DLD1 (cell line): Measurements from ENCODE around the gene NELFA.

ENCODE experiments used
- in situ Hi-C: cut with HindIII; loops from 2 replicates; pipeline ENCODE4 v1.10.0; 2017; ENCODE audit warnings: low sequenced_read_pairs

NELFA gene

DNA sequence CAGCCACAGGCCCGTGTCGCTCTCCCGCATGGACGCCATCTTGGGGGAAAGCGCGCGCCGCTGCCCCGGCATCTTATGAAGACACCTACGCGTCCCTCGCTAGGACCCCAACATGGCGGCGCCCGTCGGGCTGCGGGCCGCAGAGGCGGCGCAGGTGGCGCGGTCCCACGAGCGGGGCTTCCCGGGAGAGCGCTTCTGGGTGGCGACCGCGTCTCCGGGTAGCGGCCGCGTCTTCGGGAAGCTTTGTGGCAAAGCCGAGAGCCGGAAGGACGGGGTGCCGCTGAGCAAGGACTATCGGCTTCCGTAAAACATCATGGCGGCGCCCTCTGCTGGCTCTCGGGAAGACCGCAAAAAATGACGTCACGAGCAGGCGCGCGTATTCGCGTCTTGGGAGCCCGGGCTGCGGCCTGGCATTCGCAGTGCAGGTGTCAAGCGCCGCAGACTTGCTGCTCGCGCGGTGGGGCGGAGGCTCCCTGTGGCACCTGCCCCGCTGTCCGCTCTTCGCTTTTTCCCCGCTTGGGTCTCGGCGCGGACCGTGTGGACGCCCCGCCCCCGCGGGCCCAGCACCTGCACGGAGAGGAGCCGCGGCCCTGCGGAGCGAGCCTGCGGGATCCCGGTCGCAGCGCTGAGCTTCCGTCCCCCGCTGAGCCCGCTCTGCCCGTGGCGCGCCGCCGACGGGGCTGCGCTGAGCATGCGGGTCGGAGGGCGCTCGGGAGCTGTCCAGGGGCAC lies at the start of gene NELFA:
NELFA (minus strand) TSS at position 54 of the 730 bp plus-strand sequence; CDS start at position 39, 15 bp downstream.
- in situ Hi-C loops = no loop called here

DNA sequence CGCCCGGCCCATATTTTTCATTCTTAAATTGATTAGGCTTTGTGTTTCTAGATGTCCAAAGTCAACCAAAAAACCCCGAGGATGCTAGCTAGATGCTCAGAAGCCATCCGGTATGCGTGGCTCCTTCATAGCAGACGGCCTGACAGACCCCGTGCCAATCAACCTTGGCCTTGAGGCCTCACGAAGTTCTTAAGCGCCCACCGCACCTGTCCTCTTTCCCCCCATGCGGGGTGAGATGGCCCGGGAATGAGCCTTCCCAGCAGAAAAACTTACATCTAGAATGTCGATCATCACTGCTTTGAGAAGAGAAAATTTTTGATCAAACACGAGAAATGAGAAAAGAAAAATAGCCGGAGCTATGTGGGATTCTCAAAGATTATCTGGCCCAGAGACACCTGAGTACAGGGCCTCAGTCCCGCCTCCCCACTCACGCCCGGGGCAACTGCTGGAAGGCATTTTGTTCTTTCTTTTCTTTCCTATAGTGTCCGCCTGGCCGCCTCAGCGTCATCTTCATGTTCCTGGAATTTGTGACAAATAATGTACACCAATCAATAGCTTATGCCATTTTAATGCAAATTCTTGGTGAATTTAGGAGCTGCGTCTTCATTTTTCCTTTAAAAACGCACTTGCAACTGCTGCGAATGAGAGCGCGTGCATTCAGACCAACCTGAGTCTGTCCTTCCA lies 48.8 kb upstream of the NELFA start:
- in situ Hi-C loops = no loop called here

DNA sequence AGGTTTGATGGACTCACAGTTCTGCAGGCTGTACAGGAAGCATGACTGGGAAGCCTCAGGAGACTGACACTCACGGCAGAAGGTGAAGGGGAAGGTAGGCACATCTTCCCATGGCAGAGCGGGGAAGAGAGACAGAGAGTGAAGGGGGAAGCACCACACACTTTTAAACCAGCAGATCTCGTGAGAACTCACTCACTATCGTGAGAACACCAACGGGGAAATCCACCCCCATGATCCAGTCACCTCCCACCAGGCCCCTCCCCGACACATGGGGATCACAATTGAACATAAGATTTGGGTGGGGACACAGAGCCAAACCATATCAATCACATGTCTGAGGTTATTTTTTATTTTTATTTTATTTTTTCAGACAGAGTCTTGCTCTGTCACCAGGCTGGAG lies 45.4 kb upstream of the NELFA start:
- in situ Hi-C loops = no loop called here

DNA sequence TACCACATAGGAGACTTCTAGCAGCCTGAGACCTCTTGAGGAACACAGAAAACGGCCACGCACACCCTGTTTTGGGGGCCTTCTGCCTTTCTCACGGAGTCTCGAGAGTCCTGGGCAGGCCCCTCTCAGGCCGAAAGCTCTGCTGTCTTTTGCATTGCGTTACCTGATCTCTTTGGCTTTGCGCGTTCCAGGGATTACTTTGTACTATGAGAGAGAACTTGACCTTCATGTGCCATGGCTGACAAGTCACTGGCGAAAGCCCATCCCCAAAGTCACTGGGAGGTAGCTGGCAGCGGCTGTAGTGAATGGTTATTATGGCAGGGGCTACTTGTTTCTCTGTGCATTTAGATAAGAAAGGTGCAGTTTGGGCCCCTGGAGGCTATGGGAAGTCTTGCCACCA lies 42.3 kb upstream of the NELFA start:
- in situ Hi-C loops = no loop called here

DNA sequence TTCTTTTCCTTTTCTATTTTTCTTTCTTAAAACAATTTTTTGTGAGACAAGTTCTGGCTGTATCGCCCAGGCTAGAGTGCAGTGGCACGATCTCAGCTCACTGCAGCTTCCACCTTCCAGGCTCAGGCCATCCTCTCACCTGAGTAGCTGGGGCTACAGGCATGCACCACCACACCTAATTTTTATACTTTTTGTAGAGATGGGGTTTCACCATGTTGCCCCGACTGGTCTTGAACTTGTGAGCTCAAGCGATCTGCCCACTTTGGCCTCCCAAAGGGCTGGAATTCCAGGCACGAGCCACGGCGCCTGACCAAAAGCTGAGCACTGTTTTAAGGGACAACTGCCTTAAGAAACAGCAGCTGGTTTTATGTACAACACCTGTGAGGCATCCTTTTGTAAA lies 41.0 kb upstream of the NELFA start:
- in situ Hi-C loops = no loop called here

DNA sequence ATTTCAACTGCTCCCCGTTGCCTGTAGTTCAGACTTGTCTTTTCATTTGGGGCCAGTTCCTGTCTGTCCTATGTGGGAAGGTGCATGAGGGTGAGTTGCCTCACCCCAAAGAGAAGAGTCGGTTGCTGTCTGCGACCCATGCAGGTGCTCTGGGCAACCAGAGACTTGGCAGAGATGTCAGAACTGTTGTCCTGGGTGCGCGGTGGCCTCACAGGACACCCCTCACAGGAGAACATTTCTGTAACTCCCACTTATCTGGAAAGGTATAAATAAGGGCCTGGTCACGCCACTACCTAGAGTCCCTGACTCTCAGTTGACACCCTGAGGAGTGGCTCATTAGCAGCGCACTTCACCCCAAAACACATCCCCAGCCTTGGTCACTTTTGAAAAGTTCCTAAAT lies 40.6 kb upstream of the NELFA start:
- in situ Hi-C loops = no loop called here

DNA sequence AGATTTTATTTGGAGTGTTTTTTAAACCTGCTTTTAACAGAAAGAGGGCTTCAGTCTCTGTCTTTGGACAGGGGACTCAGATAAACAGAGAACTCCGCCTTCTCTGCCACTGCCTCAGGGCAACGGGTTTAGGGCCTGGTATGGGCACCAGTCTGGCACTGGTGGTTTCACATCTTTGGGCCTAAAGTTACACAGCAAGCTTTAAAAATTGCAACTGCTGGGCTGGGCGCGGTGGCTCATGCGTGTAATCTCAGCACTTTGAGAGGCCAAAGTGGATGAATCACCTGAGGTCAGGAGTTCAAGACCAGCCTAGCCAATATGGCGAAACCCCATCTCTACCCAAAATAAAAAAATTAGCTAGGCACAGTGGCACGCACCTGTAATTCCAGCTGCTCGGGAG lies 40.1 kb upstream of the NELFA start:
- in situ Hi-C loops = no loop called here

DNA sequence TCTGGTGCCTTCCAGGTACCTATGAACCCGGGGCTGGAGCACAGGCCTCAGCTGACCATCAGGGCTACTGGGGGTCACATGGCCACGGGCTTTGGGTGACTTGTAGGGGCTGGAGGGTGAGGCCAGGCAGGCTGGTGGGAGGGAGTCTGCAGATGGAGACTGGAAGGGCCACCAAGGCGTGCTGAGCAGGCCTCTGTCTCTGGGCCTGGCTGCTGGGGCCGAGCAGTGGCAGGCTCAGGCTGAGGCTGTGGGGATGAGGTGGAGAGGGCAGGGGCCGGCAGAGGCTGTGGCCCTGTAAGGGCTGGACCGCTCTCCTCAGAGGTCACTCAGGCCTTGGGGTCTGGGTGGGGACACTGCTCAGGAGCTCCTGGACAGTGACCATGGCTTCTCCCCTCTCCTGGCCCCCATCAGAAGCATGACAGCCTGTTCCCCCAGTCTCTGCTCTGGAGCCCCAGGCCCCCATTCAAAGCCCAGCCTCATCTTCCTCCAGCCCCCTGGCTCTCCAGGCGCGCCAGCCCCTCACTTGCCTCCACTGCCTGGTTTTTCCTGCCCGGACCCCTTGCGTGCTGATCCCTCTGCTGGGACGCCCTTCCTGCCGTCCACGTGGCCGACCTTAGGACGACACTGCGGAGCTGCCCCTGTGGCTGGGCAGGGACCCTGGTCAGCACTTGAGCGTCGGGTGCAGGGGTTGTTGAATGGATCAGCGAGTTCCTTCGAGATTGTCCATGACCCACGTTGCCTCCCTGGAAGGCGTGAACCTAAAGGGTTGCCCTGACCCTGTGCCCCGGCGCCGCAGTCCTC lies 39.2 kb upstream of the NELFA start:
- in situ Hi-C loops = no loop called here

DNA sequence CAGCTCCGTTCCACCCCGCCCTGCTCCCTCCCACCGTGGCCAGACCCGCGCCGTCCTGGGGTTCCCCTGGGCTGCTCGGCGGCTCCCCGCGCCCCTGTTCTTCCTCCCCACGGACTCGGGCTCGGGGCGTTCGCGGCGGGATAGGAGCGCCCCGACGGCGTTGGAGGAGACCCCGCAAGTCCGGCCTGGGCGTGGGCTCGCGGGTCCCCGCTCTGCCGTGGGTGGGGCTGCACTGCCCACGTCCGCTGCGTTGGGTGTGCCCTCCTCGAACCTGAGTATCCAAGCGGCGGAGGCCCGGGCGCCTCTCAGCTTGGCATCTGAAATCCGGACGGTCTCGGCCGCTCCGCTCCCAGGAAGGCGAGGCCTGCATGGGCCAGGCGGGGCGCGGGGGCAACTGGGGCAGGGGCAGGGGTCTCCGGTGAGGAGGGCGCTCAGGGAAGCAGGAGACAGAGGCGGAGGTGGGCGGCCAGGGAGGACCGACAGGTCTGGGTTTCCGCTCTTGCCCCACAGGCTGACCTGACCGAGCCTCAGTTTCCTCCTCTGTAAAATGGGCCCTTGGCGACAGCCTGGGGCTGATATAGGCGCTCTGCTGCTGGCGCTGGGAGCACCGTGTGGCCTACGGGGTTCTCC lies 38.4 kb upstream of the NELFA start:
- in situ Hi-C loops = no loop called here

DNA sequence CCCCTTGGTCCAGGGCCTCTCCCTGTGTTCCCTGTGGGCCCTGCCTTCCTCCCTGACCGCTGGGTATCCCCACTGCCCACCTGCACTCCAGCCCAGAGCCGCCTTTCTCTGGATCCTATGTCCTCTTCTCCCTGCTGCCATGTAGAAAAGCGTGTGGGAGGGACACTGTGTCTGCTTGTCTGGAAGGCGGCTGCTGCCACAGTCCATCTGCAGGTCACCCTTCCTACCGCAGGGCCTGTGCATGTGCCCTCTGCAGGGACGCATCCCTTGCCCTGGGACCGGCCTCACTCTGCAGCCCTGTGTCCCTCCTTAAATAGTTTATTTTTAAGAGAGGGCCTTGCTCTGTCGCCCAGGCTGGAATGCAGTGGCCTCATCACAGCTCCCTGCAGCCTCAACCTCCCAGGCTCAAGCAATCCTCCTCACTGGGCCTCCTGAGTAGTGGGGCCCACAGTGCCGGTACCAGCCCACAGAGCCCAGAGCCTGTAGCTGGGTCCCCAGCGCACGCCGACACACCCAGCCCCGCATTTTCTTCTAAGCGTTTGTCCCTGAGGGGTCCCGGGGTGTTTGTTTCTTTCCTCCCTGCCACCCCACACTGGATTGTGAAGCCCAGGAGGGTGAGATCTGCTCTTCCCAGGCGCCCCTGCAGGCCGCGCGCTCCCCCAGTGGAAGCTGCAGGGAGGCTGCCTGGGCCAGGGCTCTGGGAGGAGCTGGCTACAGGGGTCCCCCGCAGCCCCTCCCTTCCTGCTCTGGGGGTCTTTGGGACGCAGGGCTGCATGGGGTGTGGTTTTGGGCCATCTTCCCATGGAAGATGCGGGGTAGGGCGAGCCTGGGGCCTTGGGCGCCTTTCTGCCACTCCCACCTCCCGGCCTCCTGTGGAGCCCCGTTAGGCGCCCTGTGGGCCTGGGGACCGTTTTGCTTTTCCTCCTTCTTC lies 37.5 kb upstream of the NELFA start:
- in situ Hi-C loops = no loop called here

DNA sequence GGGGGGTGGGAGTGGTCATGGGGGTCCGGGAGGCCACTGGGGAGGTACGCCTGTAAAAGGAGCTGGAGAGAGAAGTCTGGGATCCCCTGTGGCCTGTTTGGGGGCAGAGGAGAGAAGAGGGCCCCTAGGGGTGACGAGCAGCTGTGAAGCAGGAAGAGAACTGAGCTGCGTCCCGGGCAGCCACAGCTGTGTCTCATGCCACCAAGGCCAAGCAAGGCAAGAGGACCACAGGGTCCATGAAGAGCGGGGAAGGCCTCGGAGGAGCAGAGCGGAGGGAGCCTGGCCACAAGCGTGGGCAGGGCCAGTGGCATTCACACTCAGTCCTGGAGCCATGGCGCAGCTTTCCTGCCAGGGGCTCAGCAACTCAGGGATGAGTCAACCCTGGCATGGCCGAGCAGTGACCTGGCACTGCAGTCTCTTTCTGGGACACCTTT lies 36.8 kb upstream of the NELFA start:
- in situ Hi-C loops = no loop called here

DNA sequence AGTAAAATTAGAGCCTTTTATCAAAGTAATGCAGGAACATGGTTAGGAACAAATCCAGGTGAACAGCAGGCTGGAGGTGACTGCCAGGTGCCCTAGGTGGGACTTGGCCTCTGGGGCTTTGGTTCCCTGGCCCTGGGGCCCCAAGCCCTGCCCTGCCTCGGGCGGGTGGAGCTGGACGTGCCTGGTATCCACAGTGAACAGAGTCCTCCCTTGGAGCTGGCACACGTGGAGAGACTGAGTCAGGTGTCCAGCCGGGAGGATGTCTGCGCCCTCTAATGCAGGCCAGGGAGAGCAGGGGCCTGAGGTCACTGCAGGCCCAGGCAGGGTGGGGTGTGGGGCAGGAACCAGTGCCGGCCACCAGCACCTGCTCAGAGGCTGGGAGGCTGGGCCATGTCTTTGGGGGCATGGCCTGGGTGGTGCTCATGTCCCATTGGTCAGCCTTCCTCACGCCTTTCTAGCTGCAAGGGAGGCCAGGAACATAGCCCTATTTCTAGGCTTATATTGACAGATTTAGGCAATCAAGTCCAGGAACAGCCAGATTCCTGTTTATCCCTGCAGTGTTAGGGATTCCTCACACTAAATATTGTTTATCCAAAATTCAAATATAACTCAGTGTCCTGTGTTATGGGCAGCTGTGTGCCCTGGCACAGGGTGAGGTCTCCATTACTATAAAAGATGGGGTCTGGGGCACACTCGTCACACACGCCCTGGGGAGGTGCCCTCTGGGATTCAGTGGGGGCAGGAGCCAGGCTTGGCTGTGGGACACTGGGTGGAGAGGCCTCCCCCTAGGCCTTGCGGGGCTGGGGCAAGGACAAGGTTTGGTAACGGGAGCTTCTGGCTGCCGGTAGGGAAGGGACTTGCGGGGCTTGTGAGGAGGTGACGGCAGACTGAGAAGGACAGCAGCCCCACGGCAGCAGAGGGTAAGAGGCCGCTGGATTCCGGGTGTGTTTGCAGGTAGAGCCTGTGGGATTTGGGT lies 36.1 kb upstream of the NELFA start:
- in situ Hi-C loops = no loop called here

DNA sequence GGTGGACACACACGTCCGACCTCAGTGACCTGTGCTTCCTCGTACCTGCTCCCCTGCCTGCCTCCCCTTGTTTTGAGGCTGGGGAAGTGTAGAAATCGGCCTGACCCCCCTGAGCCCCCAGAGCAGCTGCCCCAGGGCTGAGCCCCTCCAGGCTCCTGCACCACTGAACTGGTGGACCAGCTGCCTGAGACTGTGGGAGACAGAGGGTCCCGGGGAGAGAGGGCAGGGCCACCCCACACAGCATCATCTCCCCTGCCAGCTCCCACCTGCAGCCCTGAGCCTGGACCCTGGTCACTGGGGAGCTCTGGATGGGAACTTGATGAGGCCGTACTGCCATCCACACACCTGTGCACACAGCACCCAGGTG lies 35.3 kb upstream of the NELFA start:
- in situ Hi-C loops = no loop called here

DNA sequence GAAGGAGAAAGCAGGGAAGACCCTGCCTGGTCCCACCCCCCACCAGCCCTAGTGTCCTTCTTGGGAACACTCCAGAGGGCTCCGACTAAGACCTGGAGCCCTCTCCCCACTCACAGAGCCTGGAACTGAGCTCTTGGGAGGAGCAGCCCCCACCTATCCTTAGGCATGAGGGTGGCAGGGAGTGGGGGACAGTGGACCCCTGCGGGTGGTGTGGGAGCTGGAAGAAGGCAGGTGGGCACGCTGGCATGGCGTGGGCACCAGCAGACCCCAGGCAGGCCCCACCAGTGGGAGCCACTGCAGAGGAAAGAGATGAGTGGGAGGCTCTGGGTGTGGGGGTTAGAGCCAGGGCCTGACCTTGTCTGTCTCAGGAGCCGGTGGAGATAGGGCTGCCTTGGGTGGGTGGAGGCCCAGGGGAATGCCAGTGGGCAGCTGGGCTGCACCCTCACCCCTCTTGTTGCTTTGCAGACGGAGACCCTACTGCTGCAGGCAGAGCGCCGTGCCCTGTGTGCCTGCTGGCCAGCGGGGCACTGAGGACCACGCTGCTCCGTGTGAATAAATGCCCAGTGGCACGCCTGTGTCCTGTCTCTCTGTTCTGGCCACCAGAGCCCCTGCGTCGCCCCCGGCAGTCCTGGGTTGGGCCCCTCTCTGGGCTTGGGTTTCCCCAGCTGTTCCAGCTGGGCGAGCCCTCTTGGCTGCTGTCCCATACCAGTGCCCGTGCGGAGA lies 34.8 kb upstream of the NELFA start:
- in situ Hi-C loops = no loop called here

DNA sequence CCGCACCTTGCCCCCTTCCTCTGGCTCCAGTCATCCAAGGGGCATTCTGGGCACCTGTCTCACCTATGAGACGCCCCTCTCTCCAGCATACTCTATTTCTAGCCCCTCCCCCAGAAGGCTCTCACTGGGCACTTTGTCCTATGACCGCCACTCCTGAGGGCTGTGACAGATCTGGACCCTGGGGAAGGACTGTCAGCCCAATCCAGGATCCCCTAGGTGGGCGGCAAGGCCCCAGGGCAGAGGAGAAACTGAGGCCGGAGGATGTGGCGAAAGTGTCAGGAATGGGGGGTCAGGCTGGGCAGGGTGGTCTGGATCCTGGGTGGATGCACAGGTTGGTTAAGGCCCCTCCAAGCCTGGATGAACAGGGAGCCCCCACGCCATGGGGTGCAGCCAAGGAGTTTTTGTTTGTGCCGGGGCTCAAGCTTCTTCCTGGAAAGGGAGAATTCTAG lies 34.2 kb upstream of the NELFA start:
- in situ Hi-C loops = no loop called here

DNA sequence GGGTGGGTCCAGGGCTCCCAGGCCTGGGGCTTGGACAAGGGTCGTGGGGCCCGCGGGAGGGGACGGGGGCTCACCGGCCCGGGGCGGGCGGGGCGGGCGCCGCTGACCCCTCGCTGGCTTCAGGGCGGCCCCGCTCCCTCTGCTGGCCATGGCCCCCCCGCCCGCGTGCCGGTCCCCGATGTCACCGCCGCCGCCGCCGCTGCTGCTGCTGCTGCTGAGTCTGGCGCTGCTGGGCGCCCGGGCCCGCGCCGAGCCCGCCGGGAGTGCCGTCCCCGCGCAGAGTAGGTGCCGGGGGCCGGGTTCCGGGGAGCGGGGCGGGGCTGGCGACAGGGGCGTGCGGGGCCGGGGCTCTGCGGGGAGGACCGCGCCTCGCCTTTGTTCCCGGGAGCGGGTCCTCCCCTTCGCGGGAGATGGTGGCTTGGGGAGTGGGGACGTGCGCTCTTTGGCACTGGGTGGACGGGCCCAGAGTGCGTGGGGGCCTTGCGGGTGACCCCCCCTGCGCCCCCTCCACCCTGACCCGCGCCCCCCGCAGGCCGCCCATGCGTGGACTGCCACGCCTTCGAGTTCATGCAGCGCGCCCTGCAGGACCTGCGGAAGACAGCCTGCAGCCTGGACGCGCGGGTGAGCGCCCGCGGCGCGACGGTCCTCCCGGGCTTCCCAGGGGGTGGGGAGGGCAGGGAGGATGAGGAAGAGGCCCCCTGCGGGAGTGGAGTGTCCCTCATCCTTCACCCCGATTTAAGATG lies 33.6 kb upstream of the NELFA start:
- in situ Hi-C loops = no loop called here

DNA sequence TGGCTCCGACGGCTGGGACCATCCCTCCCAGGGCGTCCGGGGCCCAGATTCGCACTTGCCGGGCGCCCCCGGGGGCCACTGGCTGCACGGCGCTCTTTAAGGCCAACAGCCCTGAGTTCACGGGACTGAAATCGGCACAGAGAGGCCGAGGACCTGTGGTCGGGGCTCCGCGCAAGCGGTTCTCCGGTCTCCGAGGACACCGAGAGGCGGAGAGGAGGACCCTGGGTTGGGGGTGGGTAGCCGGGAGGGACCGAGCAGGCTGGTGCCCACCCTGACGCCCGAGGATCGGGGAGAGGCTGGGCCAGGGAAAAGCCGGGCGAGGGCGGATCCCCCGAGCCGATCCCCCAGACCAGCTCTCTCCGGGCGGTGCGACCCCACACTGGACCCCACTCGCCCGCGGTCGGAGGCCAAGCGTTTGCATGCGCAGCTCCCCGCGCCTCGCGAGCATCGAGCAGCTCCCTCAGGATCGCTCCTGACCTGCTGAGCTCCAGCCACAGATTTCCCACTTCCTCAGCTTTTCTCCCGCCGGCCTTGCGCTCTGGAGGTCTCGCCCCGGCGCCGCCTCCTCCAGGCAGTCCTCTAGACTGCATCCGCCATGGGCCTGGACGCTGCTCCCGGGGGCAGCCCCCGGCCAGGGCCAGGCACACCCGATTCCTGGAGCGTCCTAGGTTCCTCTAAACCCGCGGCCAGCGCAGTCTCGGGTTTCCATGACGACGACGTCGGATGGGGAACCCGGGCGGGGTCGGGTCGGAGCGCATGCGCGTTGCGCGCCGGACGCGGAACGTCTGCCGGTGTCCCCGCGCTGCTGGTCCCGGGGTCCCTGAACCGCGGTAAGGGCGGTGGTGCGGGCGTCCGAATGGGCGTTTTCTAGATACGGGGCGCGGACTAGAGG lies 32.7 kb upstream of the NELFA start:
- in situ Hi-C loops = no loop called here
